GM19455 (cell line): Measurements from ENCODE around the gene ACKR2.
A peak's percentile ranks its signal among the peaks of the same experiment; 100 is the strongest.
"Not testable (repeated sequence)": the region's sequence is repeated elsewhere in the genome, so short reads cannot be mapped to it uniquely, and the experiment has no call there.

ENCODE experiments used
- ATAC-seq: cut with Tn5 transposase; IDR thresholded peaks from one replicate; pipeline ENCODE4 v1.9.1; 2021; ENCODE audit not compliant: unreplicated experiment

Gene ACKR2

GRCh38 chr3:42801048-42801620 lies 8.1 kb upstream of the ACKR2 start:
- no peak for ATAC-seq

DNA sequence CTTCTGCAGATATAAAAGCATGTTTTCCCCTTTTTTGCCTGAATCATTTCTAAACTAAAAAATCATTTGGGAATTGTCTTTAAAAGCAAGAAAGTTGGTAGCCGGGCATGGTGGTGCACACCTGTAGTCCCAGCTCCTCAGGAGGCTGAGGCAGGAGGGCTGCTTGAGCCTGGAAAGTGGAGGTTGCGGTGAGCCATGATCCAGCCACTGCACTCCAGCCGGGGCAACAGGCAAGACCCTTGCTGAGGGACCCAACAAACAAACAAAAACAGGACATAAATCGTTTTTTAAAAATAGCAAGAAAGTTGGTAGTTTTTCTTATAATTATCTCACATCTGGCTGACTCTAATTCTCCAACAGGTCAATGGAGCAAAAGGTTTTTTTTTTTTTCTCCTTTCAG lies 7.5 kb upstream of the ACKR2 start:
- ATAC-seq: no peak

DNA sequence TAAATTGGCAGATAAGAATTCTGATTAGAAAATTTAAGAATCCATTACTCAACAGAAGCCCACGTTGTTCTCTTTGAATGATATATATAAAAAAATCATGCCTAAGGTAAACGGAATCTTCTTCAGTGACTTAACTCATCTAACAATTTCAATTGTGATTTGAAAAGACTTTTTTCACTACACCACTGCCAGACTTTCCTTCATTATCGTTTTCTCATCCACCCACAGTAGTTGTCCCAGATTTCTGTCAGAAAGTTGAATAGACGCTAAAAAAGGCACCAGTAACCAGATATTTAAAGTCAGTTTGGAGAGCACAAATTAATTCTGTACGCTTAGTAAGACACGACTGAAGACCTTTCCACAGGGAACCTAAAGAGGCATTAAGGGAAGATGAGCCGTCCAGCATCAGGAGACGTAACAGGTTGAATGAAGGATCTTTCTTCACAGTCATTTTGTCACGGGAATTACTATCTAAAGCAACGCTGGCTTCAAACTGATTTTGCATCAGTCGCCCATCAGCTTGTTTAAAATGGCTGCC lies 6.3 kb upstream of the ACKR2 start:
- no peak for ATAC-seq

GRCh38 chr3:42803414-42804105 lies 5.7 kb upstream of the ACKR2 start:
- peak; percentile 38 for ATAC-seq

GRCh38 chr3:42804106-42804830 lies 5.0 kb upstream of the ACKR2 start, which contains the start of gene HIGD1A:
Gene HIGD1A (minus strand): TSS chr3:42804490. CDS start chr3:42794253, 10,237 bp downstream.
- ATAC-seq: peak; percentile 98

- ATAC-seq: peak; percentile 32
Observed at GRCh38 chr3:42804831-42805132, 4.5 kb upstream of the ACKR2 start.

DNA sequence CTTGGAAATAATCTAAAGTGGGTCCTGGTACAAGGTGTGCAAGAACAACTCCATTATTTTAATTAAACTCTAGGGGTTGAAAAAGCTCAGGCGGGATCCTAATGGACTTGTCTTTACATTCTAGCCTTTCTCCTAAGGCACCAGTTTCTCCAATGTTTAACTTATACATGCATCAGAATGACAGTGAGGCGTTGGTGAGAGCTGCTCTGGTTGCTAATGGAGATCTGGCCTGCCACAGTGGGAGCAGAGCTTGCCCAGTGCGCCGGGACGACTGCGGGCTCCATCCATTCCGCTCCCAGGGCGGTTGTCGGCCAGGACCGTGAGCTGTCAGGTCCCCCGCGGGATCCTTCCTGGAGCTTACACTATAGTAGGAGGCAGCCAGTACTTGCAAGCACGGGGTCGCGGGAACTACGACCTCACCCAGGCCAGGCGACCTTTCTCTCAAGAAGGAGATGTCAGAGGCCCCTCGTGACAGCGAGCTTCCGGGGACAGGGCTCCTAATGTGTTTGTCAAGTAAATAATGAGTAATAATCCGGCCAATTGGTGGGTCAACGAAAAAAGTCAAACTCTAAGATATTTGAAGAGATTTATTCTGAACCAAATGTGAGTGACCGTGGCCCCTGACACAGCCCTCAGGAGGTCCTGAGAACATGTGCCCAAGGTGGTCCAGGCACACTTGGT lies 4.0 kb upstream of the ACKR2 start:
- ATAC-seq: no peak

GRCh38 chr3:42807929-42808328 lies 1.3 kb upstream of the ACKR2 start:
- ATAC-seq: no peak

DNA sequence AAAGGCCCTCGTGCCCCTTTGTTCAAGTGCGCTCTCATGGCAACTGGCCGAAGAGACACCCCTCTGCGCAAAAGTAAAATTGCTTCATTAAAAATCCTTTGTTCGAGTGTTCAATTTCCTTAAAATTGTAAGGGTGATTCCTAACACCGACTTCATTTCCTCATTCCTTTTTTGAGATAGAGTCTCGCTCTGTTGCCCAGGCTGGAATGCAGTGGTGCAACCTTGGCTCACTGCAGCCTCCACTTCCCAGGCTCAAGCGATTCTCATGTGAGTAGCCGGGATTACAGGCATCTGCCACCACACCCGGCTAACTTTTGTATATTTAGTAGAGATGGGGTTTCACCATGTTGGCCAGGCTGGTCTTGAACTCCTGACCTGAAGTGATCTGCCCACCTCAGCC lies 1.5 kb downstream of the ACKR2 start:
- ATAC-seq: not testable (repeated sequence)

DNA sequence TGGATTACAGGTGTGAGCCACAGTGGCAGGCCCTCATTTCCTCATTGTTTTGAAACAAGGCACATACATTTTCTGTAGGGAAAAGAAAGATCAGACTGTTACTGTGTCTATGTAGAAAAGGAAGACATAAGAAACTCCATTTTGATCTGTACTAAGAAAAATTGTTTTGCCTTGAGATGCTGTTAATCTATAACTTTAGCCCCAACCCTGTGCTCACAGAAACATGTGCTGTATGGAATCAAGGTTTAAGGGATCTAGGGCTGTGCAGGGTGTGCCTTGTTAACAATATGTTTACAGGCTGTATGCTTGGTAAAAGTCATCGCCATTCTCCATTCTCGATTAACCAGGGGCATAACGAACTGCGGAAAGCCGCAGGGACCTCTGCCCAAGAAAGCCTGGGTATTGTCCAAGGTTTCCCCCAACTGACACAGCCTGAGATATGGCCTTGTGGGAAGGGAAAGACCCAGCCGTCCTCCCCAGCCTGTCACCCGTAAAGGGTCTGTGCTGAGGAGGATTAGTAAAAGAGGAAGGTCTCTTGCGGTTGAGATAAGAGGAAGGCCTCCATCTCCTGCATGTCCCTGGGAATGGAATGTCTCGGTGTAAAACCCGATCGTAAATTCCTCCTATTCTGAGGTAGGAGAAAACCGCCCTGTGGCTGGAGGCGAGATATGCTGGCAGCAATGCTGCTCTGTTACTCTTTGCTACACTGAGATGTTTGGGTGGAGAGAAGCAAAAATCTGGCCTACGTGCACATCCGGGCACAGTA lies 2.1 kb downstream of the ACKR2 start:
- ATAC-seq: not testable (repeated sequence)

DNA sequence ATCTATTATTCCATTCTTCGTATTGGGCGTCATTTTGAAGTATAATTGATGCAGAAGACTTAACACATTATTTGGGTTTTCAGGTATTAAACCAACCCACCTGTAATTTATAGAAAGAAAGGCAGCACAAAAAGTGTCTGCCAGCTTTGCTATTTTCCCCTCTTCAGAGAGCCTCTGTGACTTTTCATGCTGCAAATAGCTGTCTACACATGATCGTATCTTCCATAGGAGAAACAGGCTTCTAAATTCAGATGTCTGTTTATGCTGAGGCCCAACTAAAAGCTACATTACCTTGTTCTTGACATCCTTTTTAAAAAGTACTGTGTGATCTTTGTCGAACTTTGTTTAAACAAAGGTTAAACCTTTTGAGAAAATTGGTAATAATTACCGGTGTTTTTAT lies 5.0 kb downstream of the ACKR2 start:
- no peak for ATAC-seq

- no peak for ATAC-seq
Observed at GRCh38 chr3:42814914-42815507, 5.8 kb downstream of the ACKR2 start.

GRCh38 chr3:42815826-42816225 lies 6.6 kb downstream of the ACKR2 start:
- ATAC-seq: no peak

DNA sequence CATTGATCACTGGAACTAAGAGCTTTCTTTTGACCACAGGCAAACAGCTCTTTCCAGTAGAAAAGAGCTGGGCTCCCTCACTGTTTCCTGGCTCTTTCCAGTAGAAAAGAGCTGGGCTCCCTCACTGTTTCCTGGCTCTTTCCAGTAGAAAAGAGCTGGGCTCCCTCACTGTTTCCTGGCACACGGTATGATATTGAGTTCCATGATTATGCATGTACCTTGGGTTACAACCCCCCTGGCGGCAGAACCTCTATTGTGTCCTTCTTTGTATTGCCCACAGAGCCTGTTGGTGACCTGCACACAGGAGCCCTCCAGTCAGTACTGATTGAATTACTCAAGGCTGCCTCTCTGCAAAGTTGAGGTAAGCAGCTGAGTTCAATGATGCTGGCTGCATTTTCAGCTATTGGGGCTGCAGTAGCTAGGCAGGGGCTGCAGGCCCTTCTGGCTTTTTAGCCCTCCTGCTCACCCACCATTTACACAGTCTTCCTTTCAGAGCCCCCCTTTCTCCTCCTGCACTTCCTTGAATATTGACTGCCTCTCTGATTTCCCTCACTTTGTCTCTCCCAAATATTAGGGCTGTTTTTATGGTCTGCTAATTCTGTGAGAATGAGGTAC lies 10.2 kb downstream of the ACKR2 start:
- ATAC-seq: no peak

DNA sequence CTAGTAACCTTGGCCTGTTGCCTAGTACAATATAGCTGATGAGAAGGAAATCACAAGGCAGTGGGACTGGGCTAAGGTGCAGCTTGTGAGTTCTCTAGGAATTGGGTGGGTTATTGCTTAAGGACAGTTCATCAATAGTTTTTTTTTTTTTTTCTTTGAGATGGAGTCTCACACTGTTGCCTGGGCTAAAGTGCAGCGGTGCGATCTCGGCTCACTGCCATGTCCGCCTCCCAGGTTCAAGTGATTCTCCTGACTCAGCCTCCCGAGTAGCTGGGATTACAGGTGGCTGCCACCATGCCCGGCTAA lies 11.5 kb downstream of the ACKR2 start:
- no peak for ATAC-seq

DNA sequence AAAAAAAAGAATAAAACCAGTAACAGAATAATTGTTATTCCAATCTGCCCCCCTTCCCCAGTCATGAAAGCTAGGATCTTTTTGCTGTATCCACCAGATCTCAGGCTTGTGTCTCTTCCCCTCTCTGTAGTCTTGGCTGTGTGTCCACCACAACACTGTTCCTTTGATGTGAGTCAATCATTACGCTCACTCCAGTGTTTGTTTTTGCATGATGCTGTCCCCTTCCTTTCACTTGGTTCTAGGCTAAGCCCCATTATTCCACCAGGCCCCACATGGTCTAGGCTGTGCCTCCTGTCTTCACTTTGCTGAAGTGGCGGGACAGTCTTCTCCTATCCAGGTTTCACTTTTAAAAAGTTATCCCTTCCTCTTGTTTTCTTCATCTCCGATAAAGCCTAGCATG lies 13.6 kb downstream of the ACKR2 start:
- no peak for ATAC-seq

DNA sequence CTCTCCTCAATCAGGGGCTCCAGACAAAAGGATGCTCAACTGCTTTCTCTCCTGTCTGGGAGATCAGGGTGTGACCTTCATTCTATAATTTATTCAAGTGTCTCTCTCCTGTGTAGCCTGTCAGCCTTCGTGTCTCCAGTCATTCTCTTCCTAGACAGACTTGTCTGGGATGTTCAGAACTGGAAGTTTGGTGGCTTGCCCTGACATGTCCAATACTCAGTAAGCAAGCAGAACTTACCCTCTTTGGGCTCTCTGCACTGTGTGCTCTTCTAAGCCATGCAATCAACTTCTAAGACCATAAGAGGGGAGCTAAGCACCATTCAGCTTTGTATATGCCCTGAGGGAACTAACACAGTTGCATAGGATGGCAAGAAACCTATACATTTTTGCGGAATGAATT lies 14.1 kb downstream of the ACKR2 start:
- no peak for ATAC-seq

DNA sequence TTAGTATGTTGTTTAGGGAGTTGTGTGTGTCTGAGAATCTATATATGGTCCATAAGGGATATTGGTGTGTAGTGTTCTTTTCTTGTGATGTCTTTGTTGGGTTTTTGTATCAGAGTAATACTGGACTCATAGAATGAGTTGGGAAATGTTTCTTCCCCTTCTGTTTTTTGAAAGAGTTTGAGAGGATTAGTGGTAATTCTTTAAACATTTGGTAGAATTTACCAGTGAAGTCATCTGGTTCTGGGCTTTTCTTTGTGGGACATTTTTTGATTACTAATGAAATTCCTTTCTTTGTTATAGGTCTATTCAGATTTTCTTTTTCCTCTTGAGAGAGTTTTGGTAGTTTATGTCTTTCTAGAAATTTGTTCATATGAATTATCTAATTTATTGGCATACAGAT lies 16.9 kb downstream of the ACKR2 start:
- ATAC-seq: no peak

DNA sequence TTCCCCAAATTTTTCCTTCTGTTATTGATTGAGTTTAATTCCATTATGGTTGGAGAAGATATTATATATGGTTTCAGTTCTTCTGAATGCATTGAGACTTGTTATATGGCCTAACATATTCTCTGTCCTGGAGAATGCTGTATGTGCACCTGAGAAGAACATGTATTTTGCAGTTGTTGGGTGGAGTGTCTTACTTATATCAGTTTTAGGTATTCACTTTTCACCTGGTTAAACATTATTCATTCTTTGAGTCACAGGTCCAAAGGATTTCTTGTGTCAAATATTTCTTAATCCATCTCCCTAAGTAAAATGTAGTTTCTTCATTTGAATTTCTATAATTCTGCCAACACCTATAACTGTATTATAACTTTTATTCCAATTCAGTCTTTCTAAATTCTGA lies 17.8 kb downstream of the ACKR2 start:
- no peak for ATAC-seq

DNA sequence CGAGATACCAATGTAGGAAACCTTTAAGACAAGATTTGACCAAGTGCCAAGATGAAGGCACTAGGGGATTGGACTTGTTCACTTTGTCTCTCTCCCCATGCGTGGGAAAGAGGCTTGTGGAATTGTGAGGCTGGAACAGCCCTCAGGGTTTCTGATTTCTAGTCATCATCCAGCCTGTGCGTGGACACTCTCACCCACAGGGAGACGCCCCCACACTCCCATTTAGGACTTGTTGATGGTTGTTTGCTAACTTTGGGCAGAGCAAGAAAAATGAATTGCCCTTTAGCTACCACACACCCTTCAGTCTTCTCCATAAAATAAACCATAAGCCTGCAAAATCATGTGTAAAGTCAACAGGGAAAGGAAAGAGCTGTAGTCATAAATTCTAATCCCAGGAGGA lies 18.4 kb downstream of the ACKR2 start:
- ATAC-seq: no peak
